ENCODE results near the gene TMPRSS15. TPM values are rescaled to one million over a fixed set of nuclear protein-coding genes. Genes with fewer than 3 reads are reported as not detected.

TMPRSS15 gene
- total RNA-seq, 1 donor from 2014 or later: not detected

DNA sequence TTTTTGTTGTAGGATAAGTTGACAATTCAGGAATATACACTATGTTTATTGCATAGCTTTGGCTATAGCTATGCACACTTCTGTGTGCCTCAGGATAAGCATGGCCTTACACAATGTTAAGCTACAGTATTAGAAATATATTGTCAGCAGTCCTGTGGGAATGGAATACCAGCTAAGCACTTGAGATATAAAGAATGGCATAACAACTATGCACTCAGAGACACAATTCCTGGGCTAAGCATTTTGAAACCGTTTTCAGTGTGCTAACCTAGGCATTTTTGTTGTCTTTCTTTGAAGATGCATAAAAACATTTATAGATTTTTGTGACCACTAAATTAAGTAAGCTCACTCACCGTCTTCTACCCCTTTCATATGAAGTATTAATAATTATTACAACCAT is 46.8 kb downstream of the TMPRSS15 start:
- Mint-ChIP-seq H3K27me3 (ENCODE audit: unreplicated experiment) (no peaks in the 10 kb centered on the region), H3K36me3 (ENCODE audit: low read depth, unreplicated experiment) (no peaks in the 10 kb centered on the region), H3K4me1 (ENCODE audit: unreplicated experiment) (no peaks in the 10 kb centered on the region), H3K4me3 (ENCODE audit: unreplicated experiment) (no peak overlapping the region), H3K9me3 (ENCODE audit: unreplicated experiment) (no peaks in the 10 kb centered on the region), H3K27ac (ENCODE audit: unreplicated experiment) (no peak overlapping the region)
- TF ChIP-seq, protein P1, sequence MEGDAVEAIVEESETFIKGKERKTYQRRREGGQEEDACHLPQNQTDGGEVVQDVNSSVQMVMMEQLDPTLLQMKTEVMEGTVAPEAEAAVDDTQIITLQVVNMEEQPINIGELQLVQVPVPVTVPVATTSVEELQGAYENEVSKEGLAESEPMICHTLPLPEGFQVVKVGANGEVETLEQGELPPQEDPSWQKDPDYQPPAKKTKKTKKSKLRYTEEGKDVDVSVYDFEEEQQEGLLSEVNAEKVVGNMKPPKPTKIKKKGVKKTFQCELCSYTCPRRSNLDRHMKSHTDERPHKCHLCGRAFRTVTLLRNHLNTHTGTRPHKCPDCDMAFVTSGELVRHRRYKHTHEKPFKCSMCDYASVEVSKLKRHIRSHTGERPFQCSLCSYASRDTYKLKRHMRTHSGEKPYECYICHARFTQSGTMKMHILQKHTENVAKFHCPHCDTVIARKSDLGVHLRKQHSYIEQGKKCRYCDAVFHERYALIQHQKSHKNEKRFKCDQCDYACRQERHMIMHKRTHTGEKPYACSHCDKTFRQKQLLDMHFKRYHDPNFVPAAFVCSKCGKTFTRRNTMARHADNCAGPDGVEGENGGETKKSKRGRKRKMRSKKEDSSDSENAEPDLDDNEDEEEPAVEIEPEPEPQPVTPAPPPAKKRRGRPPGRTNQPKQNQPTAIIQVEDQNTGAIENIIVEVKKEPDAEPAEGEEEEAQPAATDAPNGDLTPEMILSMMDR (IDR thresholded peaks at IDR 0.05; ENCODE audit: unreplicated experiment): no peak
- DNase-seq (ENCODE audit: low spot score): no peak

DNA sequence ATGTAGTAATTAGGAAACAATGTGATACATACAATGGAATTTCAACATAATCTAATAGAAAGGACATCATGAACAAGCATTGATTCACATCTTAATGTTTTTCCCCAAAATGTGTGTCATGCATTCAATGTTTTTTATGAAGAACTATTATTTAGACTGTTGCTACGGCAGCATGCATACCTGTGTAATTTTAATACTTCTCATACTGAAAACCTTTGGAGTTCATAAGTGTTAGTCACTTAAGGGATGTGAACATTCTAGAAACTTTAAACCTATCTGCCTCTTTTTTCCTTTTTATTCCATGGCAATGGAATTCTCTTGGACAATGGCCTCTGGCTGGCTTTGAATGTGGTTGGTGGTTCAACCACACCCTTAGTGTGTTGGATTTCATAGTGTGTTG is 48.6 kb downstream of the TMPRSS15 start:
- Mint-ChIP-seq H3K4me1 (ENCODE audit: unreplicated experiment) (no peaks in the 10 kb centered on the region), H3K4me3 (ENCODE audit: unreplicated experiment) (no peak overlapping the region), H3K36me3 (ENCODE audit: low read depth, unreplicated experiment) (no peaks in the 10 kb centered on the region), H3K27me3 (ENCODE audit: unreplicated experiment) (no peaks in the 10 kb centered on the region), H3K9me3 (ENCODE audit: unreplicated experiment) (no peaks in the 10 kb centered on the region), H3K27ac (ENCODE audit: unreplicated experiment) (no peak overlapping the region)
- DNase-seq (ENCODE audit: low spot score): no peak
- TF ChIP-seq, protein P1 (IDR thresholded peaks at IDR 0.05; ENCODE audit: unreplicated experiment): no peak

GRCh38 chr21:18350216-18350615 is 53.4 kb downstream of the TMPRSS15 start:
- TF ChIP-seq, protein P1 (IDR thresholded peaks at IDR 0.05; ENCODE audit: unreplicated experiment): no peak
- Mint-ChIP-seq H3K27me3 (ENCODE audit: unreplicated experiment) (no peaks in the 10 kb centered on the region), H3K4me3 (ENCODE audit: unreplicated experiment) (no peak overlapping the region), H3K27ac (ENCODE audit: unreplicated experiment) (no peak overlapping the region), H3K4me1 (ENCODE audit: unreplicated experiment) (no peaks in the 10 kb centered on the region), H3K9me3 (ENCODE audit: unreplicated experiment) (no peaks in the 10 kb centered on the region), H3K36me3 (ENCODE audit: low read depth, unreplicated experiment) (no peaks in the 10 kb centered on the region)
- no peak for DNase-seq (ENCODE audit: low spot score)

- DNase-seq (ENCODE audit: low spot score): no peak
- no peak overlapping the region for H3K4me3 Mint-ChIP-seq (ENCODE audit: unreplicated experiment)
- no peaks in the 10 kb centered on the region for H3K36me3 Mint-ChIP-seq (ENCODE audit: low read depth, unreplicated experiment)
- TF ChIP-seq, protein P1 (IDR thresholded peaks at IDR 0.05; ENCODE audit: unreplicated experiment): no peak
- H3K27ac Mint-ChIP-seq (ENCODE audit: unreplicated experiment): no peak overlapping the region
- H3K4me1 Mint-ChIP-seq (ENCODE audit: unreplicated experiment): no peaks in the 10 kb centered on the region
- no peaks in the 10 kb centered on the region for H3K9me3 Mint-ChIP-seq (ENCODE audit: unreplicated experiment)
- no peaks in the 10 kb centered on the region for H3K27me3 Mint-ChIP-seq (ENCODE audit: unreplicated experiment)
Measured at GRCh38 chr21:18349468-18349867, 54.1 kb downstream of the TMPRSS15 start.

- Mint-ChIP-seq H3K4me3 (ENCODE audit: unreplicated experiment) (no peak overlapping the region), H3K36me3 (ENCODE audit: low read depth, unreplicated experiment) (no peaks in the 10 kb centered on the region), H3K4me1 (ENCODE audit: unreplicated experiment) (no peaks in the 10 kb centered on the region), H3K27ac (ENCODE audit: unreplicated experiment) (no peak overlapping the region), H3K9me3 (ENCODE audit: unreplicated experiment) (no peaks in the 10 kb centered on the region), H3K27me3 (ENCODE audit: unreplicated experiment) (no peaks in the 10 kb centered on the region)
- no peak for DNase-seq (ENCODE audit: low spot score)
- TF ChIP-seq, protein P1 (IDR thresholded peaks at IDR 0.05; ENCODE audit: unreplicated experiment): no peak
Measured at GRCh38 chr21:18340387-18340942, 63.1 kb downstream of the TMPRSS15 start.

Data from endothelial cell (in vitro differentiated cells).